Measurements from ENCODE around the gene ZNF740. TPM values are rescaled to one million over a fixed set of nuclear protein-coding genes. Genes with fewer than 3 reads are reported as not detected.
"Not testable (repeated sequence)": the region's sequence is repeated elsewhere in the genome, so short reads cannot be mapped to it uniquely, and the experiment has no call there.

ZNF740 gene
- total RNA-seq, 1 experiment from 2014 or later: 6.6 TPM

- peak; percentile 58 for DNase-seq (ENCODE audit: low read depth)
Observed at GRCh38 chr12:53173085-53173715, 7.3 kb upstream of the ZNF740 start.

GRCh38 chr12:53174881-53175491 lies 5.5 kb upstream of the ZNF740 start:
- peak; percentile 44 for DNase-seq (ENCODE audit: low read depth)

GRCh38 chr12:53176750-53177149 lies 3.8 kb upstream of the ZNF740 start:
- no peak for DNase-seq (ENCODE audit: low read depth)

GRCh38 chr12:53177447-53177846 lies 3.1 kb upstream of the ZNF740 start:
- DNase-seq (ENCODE audit: low read depth): not testable (repeated sequence)

- not testable (repeated sequence) for DNase-seq (ENCODE audit: low read depth)
Observed at GRCh38 chr12:53178803-53179202, 1.7 kb upstream of the ZNF740 start.

GRCh38 chr12:53179687-53180219 lies 769 bp upstream of the ZNF740 start:
- DNase-seq (ENCODE audit: low read depth): no peak

- peak; percentile 76 for DNase-seq (ENCODE audit: low read depth)
Observed at GRCh38 chr12:53180931-53181645, 566 bp downstream of the ZNF740 start.

GRCh38 chr12:53181935-53182334 lies 1.4 kb downstream of the ZNF740 start:
- DNase-seq (ENCODE audit: low read depth): no peak

- no peak for DNase-seq (ENCODE audit: low read depth)
Observed at GRCh38 chr12:53182903-53183302, 2.4 kb downstream of the ZNF740 start.

- no peak for DNase-seq (ENCODE audit: low read depth)
Observed at GRCh38 chr12:53184828-53185227, 4.3 kb downstream of the ZNF740 start.

GRCh38 chr12:53185582-53186153 lies 5.1 kb downstream of the ZNF740 start:
- no peak for DNase-seq (ENCODE audit: low read depth)

- DNase-seq (ENCODE audit: low read depth): peak; percentile 67
Observed at GRCh38 chr12:53186745-53187144, 6.2 kb downstream of the ZNF740 start.

GRCh38 chr12:53187145-53187899 lies 6.8 kb downstream of the ZNF740 start:
- DNase-seq (ENCODE audit: low read depth): no peak

GRCh38 chr12:53190108-53190729 lies 9.7 kb downstream of the ZNF740 start:
- peak; percentile 42 for DNase-seq (ENCODE audit: low read depth)

GRCh38 chr12:53191096-53191884 lies 10.8 kb downstream of the ZNF740 start:
- no peak for DNase-seq (ENCODE audit: low read depth)

- DNase-seq (ENCODE audit: low read depth): no peak
Observed at GRCh38 chr12:53191885-53192530, 11.5 kb downstream of the ZNF740 start.

- DNase-seq (ENCODE audit: low read depth): no peak
Observed at GRCh38 chr12:53192531-53193021, 12.1 kb downstream of the ZNF740 start.

GRCh38 chr12:53193040-53193439 lies 12.5 kb downstream of the ZNF740 start:
- no peak for DNase-seq (ENCODE audit: low read depth)

- no peak for DNase-seq (ENCODE audit: low read depth)
Observed at GRCh38 chr12:53193985-53194716, 13.6 kb downstream of the ZNF740 start.
